Body of pancreas (tissue), 4 donors: ENCODE measurements around the gene HS3ST4.

Source experiments
- CTCF ChIP-seq, 7 experiments: fragments of 450-650 bp in 4 of 7; fragments of 200-600 bp in 3 of 7; sonication (generic) in 3 of 7; IDR thresholded peaks; one replicate each; pipeline ENCODE4 v1.5.1; 2016 to 2019; ENCODE audit warnings: antibody characterized with exemption in 7 of 7
- POLR2A ChIP-seq, 3 donors: fragments of 450-650 bp; IDR thresholded peaks; one replicate each; pipeline ENCODE4 v1.6.1; 2016; ENCODE audit warnings: antibody characterized with exemption in 3 of 3, mild to moderate bottlenecking in 2 of 3

- TF ChIP-seq CTCF (IDR thresholded peaks at IDR 0.05) (no peak), POLR2A (IDR thresholded peaks at IDR 0.05) (no peak)
Observed at GRCh38 chr16:25689137-25689836, 2.5 kb upstream of the HS3ST4 start.
